Fibroblast of pulmonary artery (primary cell): ENCODE results near the gene SRP68.

ENCODE experiments used
- DNase-seq: peaks from one replicate; pipeline ENCODE4 v3.0.0-alpha.2; 2010; ENCODE audit warnings: low read depth
- H3K4me3 ChIP-seq: replicated peaks from 2 replicates; pipeline ENCODE4 v1.5.1; 2011; ENCODE audit warnings: low read depth, mild to moderate bottlenecking, control low read depth, low read length, moderate library complexity
- CTCF ChIP-seq: IDR thresholded peaks from 2 replicates; pipeline ENCODE4 v1.5.1; 2011; ENCODE audit warnings: mild to moderate bottlenecking, control low read depth, low read length, inconsistent platforms; ENCODE audit errors: missing control alignments

The SRP68 gene

GRCh38 chr17:76085066-76085730, 12.9 kb upstream of the SRP68 start:
- no peak for TF ChIP-seq CTCF
- no peak overlapping the region for H3K4me3 ChIP-seq
- no peak for DNase-seq

- no peak for DNase-seq
- no peak overlapping the region for H3K4me3 ChIP-seq
Observed at GRCh38 chr17:76083536-76084182, 11.3 kb upstream of the SRP68 start.

GRCh38 chr17:76082326-76083251, 10.3 kb upstream of the SRP68 start:
- TF ChIP-seq CTCF: no peak
- no peak overlapping the region for H3K4me3 ChIP-seq
- DNase-seq: no peak

More at GRCh38 chr17:76083536-76084182, 11.3 kb upstream of the SRP68 start:
- TF ChIP-seq CTCF: no peak

GRCh38 chr17:76081295-76082210, 9.2 kb upstream of the SRP68 start:
- TF ChIP-seq CTCF: no peak
- no peak for DNase-seq
- H3K4me3 ChIP-seq: no peak overlapping the region

GRCh38 chr17:76080768-76081287, 8.5 kb upstream of the SRP68 start:
- DNase-seq: no peak
- no peak for TF ChIP-seq CTCF
- H3K4me3 ChIP-seq: no peak overlapping the region

GRCh38 chr17:76079956-76080767, 7.8 kb upstream of the SRP68 start:
- TF ChIP-seq CTCF: peak; percentile 5
- DNase-seq: no peak
- no peak overlapping the region for H3K4me3 ChIP-seq
